Right ventricle myocardium inferior (tissue), 1 donor: Measurements from ENCODE around the gene TCP11. TPM values are rescaled to one million over a fixed set of nuclear protein-coding genes. Genes with fewer than 3 reads are reported as not detected.
"Not testable (repeated sequence)": the region's sequence is repeated elsewhere in the genome, so short reads cannot be mapped to it uniquely, and the experiment has no call there.

Experiments used
- ATAC-seq: fragments of 200-7000 bp; cut with Tn5 transposase; one replicate; pipeline ENCODE4 v1.9.1; 2020; ENCODE audit warnings: mild to moderate bottlenecking, moderate library complexity
- DNase-seq: peaks from one replicate; pipeline ENCODE4 v3.0.0; 2021; ENCODE audit errors: missing footprints
- intact Hi-C: fragments of 100-400 bp; cut with DNase I; formaldehyde crosslinking; loops from one replicate; pipeline ENCODE4 v1.11.0; 2022
- total RNA-seq: library from RNA; stranded (reverse); fragmentation: NEBNext Ultra II Directional; extraction: Animal tissue kit (Norgen Biotek cat#: 25700); gene quantifications from one replicate; pipeline ENCODE4 v1.2.1, GENCODE V29; 2021
- donor health status: DM: no; HTN: yes; CAD: no; lungs with severe emphysema.

The TCP11 gene
- total RNA-seq, 1 donor from 2014 or later, result not detected

DNA sequence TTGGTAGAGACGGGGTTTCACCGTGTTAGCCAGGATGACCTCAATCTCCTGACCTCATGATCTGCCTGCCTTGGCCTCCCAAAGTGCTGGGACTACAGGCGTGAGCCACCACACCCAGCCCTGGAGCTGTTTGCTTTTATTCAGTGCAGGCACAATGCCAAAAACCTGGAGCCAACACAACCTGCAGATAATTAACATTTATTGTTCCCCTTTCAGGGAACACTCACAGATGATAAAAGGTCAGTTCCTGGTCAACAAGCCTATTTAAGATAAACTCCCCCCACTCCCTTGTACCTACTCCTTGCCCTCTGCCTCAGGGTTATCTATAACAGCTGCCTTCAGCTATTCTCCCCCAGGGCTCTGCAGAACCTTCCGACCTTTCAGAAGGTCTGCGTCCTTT is 33.4 kb downstream of the TCP11 start:
- ATAC-seq, intact Hi-C loops, DNase-seq: not testable (repeated sequence)

DNA sequence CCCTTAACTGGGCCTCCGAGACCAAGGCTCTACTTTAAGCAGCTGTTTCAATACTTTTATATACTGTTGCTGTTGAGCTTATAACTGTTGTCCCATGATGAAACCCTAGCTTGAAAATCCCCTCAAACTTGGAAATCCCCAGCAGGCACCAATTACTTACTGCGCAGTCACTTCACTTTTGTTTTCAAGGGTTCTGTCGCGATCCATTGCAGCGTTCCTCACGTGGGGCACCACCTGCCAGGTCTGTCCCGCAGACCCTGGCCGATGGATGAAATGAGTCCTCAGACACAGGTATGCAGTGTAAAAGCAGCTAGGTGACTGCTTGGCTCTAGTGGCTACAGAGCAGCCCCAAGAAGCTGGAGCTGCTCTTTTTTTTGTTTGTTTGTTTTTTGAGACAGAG is 33.9 kb downstream of the TCP11 start:
- ATAC-seq, DNase-seq, intact Hi-C loops: not testable (repeated sequence)

DNA sequence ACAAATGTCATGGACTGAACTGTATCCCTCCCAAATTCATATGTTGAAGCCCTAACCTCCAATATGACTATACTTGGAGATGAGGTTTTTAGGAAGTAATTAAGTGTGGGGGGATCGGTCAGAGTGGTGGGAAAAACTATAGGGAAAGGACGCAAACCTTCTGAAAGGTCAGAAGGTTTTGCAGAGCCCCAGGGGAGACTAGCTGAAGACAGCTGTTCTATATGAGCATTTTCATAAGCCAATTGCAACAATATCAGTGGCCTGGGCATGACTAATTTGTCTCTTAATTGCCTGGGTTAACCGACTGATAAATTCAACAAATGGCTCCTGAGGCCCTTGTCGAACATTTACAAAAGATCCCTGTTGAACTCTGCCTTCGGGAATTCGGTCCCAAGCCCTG is 35.1 kb downstream of the TCP11 start:
- intact Hi-C loops, ATAC-seq, DNase-seq: not testable (repeated sequence)

DNA sequence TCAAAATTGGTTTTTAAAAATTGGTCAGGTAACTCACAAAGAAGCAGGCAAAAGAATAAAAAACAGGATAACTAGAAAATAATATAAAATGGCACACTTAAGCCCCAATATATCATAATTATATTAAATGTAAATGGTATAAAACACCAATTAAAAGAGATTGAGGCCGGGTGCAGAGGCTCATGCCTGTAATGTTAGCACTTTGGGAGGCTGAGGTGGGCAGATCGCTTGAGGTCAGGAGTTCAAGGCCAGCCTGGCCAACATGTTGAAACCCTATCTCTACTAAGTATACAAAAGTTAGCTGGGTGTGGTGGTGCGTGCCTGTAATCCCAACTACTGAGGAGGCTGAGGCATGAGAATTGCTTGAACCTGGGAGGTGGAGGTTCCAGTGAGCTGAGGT is 36.1 kb downstream of the TCP11 start:
- no peak for DNase-seq
- no peak for ATAC-seq
- intact Hi-C loops, result no loop called here

DNA sequence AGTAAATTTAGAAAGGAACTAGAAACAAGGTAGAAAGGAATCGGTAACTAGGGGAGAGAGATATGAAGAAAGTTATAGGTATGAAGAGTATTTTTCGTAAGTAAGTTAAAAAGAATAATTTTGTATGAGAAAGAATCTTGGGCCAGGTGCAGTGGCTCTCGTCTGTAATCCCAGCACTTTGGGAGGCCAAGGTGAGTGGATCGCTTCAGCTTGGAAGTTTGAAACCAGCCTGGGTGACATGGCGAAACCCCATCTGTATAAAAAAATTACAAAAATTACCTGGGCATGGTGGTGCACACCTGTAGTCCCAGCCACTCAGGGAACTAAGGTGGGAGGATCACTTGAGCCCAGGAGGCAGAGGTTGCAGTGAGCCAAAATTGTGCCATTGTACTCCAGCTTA is 42.0 kb downstream of the TCP11 start:
- no peak for ATAC-seq
- DNase-seq, result no peak
- intact Hi-C loops, result no loop called here

DNA sequence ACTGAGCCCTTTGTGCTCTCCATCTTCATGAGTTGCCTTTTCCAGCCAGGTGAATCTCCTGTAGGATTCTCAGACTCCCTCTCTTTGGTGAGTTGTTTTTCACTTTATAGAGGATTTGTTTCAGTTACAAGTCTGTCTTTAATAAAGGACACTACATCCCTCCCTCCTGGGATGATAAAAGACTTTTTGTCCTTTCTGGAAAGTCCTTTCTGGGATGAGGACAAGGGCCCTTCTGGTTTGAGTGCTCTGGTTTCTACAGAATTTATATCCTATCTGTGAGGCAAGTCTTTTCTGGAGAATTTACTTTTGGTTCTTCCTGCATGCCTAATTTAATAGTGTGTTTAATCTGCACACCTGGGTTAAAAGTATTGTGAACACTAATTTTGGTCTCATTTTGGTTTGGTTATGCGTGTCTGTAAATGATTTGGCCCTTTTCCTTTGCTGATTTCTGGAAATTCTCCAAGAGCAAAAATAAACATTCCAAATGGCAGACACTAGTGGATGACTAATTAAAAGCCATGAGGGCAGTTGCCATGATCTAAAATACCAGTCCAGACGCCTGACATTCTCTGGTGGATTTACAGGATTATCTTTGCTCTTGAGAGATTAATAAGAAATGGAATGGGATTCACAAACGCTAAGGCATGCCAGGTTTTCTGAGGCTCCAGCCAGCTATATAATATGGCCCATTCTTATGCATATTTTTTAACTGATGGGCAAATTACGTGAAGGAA is 44.8 kb downstream of the TCP11 start:
- intact Hi-C loops, result no loop called here
- DNase-seq (no peak), ATAC-seq (no peak)

DNA sequence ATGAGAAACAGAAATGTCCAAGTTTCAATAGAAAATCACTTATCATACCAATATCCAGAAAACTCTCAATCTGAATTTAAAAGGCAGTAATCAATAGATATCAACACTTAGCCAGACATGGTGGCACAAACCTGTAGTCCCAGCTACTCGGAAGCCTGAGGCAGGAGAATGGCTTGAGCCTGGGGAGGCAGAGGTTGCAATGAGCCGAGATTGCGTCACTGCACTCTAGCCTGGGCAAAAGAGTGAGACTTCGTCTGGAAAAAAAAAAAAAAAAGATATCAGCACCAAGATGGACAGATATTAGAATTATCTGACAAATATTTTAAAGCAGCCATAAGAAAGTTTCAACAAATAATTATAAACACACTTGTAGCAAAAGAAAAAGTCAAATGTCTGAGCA is 47.0 kb downstream of the TCP11 start:
- ATAC-seq (no peak), DNase-seq (no peak)
- intact Hi-C loops, result no loop called here

DNA sequence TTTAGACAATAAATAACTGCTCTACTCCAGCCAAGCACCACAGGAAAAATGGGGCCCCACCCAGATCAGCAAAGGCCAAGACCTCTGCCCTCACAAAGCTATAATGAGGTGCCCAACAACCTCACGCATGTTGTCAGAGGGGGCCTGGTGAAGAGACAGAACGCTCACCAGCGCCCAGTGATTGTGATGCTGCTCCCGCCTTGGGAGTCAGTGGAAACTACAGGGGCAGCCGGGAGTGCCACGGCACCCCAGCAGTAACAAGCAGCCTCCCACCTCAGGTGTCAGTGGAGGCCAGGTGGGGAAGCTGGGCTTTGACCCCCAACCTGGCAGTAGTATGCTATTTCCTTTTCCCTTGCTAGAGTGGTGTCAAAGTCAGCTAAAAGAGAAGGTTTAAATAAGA is 47.4 kb downstream of the TCP11 start:
- intact Hi-C loops, result no loop called here
- DNase-seq (no peak), ATAC-seq (no peak)

DNA sequence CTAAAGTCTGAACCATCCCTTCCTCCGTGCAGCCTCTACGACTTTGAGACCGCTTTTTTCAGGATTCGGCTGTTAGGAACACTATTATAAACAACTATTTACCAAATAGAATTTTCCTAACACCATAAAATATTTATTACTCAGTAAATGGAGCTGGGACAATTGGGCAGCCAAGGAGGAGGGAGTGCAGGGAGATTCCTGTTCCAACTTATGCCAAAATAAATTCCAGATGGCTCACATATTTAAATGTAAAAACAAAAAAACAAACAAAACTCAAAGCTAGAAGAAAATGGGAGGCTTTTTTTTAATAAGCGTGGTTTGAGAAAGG is 48.1 kb downstream of the TCP11 start:
- ATAC-seq, result no peak
- intact Hi-C loops, result no loop called here

DNA sequence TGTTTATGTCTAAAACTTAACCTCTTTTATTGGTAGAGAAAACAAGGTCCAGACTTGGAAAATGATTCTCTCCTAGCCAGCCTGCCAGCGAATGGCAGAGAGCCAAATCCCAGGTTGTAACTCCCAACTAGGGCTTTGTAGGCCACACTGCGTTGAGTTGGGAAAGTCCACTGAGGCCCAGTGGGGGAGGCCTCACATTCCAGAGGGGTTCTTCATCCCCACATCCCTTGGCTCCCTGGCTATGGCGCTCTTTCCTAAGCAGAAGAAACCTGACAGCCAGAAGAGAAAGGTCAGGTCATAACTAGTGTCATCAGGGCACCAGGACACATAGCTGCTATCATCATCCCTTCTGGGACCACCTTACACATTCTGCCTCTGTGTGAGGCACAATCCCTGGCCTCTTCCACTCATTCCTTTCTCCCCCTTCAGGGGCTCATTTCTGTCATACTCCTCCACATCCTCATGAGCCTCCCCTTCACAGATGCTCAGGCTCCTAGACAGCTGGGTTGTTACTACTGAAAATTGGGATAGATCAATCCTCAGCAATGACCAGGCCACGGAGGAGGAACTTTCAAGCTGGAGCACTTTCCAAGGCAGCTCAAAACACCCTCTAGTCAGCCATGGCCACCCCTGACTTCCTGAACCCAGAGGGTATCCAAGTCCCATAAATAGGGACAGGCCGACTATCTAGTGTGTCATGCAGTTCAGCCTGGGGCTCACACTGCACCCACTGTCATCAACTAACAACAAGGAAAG is 48.6 kb downstream of the TCP11 start:
- intact Hi-C loops, result no loop called here
- ATAC-seq, result no peak
- DNase-seq, result no peak

More for the DNA sequence above, 48.1 kb downstream of the TCP11 start:
- no peak for DNase-seq

DNA sequence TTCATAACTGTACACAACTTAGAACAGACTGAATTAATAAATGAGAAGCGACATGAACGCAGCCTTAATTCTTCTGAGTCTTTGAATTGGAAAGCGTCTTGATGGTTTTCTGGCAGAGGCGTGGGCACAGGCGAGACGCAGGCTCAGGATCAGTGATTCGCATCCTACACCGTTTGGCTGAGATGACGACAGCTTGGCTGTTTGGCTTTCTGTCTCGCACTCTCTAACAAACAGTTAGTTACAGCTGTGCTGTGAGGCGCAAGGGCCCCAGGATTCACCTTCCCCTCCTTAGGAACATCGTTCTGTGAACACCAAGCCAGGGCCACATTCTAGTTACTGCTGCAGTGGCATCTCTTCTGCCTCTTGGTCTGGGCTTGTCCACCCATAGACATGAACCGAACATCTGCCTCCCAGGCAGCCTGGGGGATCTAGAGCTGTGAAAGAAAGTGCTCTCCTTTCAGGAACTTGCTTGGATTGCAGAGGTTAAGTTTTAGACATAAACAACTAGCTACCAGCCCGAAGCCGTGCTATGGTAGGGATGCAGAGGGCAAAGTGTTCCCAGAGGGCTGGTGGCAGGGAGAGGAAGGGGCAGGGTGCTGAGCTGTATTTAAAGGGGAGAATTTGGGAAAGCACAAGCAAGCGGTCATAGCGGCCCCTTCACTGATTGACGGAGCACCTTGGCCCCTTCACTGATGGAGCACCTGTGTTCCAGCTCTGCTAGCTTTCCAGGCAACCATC is 49.6 kb downstream of the TCP11 start:
- intact Hi-C loops, result no loop called here

DNA sequence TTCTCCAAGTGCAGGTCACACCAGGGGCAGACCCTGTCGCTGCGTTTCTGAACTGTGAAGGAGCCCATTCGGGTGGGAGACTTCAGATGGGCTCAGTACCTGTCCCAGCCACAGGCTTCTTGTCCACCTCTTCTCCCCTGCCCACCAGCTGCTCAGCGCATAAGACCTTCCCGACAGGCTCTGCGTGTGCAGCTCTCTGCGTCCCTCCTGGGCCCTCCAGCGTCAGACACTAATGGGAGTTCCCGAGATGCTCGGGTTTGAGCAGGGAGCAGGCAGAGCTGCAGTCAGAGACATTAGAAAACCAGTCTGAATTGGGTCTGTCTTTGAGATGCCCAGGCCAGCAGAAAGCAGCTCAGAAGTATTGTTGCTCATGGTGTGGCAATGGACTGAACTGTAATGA is 50.4 kb downstream of the TCP11 start:
- ATAC-seq, result no peak
- intact Hi-C loops, result no loop called here
- DNase-seq, result no peak

More for the DNA sequence above, 49.6 kb downstream of the TCP11 start:
- DNase-seq (no peak), ATAC-seq (no peak)

DNA sequence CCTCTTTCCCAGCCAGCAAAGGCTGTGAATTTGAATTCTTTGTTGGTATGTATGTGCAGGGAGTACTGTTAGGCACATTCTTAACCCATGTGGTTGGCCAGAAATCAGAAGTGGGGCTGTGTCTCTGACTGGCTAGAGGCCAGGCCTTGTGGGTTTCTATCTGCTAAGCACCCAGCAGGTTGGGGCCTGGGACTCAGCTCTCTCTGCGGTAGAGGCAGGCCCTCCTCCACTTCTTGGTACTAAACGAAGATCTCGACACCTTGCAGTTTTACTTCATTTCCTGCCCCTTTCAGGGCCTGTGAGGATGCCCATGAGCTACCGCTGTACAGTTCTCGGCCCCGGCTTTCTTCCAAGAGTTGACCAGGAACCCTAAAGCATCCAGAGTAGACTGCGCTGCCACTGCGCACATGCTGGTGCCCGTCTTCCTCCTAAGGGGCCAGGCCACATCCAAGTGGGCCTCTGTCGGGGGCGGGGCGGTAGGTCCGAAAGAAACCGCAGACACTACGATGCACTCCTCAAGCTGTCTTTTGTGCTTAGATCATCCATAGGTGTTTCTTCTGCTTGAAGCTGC is 51.1 kb downstream of the TCP11 start:
- ATAC-seq (no peak), DNase-seq (no peak)
- intact Hi-C loops, result no loop called here

DNA sequence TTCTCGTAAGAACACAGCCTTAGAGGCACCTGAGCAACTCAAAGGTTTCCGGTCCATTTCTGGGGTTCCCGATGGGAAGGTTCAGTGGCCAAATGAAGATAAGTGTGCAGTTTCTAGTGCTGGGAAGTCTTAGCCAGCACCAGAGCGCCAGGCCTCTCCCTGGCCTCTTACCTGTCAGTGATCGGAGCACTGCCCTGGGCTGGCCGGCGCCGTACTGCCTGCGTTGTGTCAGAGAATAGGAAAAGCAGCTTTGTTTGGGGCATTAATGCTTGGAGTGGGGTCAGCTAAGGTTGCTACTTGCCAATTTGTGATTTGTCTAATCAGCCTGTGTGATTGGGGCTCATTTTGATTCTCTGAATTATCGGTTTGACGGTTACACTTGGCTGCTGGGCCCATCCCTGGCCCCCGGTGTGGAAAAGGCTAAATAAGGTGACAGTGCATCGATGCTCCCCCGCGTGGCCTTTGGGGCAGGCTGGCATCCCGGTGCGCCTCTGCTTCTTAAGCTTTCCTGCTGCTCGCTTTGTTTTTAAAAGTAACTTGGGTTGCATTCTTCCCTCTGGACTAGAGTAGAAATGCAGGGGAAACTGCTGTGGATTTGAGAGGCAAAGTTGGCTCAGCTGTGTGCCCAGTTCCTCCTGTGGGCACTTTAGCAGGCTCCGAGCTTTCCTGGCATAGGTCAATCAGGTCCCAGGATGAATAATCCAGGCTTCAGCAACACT is 51.8 kb downstream of the TCP11 start:
- DNase-seq (no peak), ATAC-seq (no peak)
- intact Hi-C loops, result no loop called here

DNA sequence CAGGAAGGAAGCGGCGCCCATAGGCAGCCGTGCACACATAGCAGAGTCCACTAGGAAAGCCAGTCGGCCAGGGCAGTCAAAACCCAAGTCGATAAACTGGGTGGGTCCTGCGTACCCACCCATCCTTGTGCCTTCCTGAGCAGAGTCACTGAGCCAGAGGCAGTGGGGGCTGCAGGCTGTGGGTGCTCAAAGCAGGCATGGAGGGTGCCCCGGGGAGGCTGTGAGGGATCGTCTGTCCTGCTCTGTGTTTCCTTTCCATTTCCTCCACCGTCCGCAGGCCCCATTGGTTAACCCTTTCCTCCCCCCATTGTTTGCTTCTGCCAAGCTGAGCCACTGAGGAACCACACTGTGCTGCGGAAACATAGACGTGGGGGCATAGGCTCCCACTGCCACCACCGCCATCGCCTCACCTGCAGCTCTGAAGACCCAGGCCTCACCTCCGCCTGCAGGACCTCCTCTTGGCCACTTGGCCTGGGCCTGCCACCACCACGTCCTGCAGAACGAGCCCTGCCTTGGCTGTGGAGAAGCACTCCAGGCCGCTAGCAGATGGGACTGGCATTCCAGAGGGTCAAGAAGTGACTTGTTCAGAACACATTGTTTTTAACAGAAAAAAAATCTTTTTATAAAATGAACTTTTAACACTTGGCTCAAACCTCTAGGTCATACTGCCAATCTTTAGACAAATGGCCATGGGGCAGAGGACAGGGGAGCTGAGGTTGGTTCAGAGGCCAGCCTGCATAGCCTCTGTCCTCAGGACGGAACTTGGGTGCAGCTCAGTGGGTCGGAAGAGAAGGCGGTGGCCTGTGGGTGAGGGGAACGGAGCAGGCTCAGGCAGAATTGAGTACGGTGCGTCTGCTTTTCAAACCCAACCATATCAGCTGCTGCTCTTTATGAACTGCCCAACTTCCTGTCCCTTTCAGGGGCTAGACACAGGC is 52.6 kb downstream of the TCP11 start:
- DNase-seq (no peak), ATAC-seq (no peak)
- intact Hi-C loops, result no loop called here

DNA sequence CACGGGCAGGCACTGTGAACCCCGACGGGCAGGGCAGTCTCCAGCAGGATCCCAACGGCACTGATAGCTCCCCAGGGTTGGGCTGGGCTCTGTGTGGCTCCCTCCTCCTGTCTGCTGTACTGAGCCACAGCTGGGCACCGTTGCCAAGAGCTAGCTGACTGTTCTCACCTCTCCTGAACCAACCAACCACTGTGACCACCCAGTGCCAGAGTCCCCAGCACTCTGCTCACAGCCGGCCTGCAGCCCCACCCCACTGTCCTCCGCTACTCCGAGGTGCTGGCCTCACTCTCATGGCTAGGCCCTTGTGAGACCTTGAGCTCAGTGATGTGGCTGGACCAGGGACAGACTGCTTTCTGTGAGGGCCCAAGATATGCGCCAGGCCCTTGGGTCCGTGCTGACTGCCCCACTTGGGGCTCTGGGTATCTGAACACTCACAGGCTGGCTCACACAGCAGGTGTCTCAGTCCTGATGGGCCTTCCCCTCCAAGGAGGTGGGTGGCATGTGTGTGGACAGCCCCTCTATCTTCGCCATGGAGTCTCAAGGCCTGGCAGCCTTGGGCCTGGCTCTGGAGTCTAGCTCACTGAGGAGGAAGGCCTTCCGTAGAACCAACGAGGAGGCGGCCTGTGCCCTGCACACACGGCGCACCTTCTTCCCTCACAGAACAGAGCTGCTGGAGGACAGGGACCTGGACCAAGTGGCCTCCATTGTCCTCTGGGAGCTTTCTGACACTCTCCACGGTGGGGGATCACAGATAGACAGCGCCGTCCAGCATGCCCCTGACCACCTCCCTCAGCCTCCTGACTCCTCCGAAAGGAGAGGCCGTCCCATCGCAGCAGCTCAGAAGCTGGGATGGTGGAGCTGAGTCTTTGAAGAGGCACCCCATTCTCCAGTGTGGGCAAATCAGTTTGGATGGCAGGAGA is 53.5 kb downstream of the TCP11 start:
- DNase-seq, result no peak
- intact Hi-C loops, result no loop called here
- ATAC-seq, result peak; percentile 61
